HG03520 (cell line): ENCODE results near the gene LDHD.
A peak's percentile ranks its signal among the peaks of the same experiment; 100 is the strongest.

Source experiments
- ATAC-seq: cut with Tn5 transposase; IDR thresholded peaks from one replicate; pipeline ENCODE4 v1.9.1; 2021; ENCODE audit warnings: mild to moderate bottlenecking, moderate library complexity; ENCODE audit not compliant: unreplicated experiment

Gene LDHD

GRCh38 chr16:75114946-75115825 lies 1.4 kb downstream of the LDHD start:
- ATAC-seq, result no peak

DNA sequence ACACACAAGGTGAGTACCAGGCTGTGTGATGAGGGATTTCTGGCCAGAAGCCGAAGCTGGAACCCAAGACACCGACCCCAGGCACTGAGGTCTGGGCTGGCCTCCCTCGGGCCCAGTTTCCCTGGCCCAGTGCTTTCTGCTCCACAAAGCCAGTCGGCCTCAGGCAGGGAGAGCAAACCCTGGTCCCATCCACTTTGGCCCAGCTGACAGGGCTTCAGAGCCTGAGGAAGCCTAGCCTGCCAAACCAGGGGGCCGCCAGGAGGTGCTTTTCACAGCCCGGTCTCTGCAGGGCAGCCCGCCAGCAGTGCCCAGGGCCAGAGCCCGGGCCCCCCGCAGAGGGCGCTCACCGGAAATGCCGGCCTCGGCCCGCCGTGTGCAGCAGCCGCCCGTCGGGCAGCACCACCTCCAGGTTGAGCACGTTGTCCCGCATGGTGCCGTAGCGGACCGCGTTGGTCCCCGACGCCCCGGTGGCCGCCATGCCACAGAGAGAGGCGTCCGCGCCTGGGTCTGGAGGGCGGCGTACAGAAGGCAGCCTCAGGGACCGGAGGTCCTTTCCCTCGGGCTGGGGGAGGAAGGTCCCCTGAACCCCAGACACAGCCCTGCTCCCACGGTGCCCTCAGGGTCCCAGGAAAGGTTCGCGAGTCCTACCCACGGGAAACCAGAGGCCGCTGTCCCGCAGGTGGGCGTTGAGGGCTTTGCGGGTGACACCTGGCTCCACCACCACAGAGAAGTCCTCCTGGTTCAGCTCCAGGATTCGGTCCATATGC lies 2.2 kb downstream of the LDHD start:
- no peak for ATAC-seq

DNA sequence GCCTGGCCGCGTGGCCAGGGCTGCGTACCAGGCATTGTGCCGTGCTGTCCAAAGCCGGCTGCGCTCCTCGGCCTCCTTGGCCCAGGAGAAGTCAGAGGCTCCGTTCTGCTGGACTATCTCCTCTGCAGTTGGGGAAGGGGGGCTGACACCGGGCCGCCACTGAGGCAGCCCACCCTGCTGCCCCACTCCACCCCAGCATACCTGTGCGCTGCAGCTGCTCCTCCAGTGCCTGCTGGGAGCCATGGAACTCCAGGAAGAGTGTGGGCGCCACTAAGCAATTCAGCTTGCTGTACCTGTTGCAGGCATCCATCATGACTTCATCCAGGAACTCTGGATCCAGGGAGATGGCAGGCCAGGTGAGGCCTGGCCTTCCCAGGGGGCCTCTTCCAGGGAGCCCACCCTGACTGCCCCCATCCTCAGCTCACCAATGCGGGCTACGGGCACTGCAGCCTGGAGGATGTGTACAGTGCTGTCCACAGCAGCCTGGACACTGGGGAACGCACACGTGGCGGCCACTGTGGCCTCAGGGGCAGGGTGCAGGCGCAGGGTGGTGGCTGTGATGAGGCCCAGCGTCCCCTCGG lies 2.9 kb downstream of the LDHD start:
- no peak for ATAC-seq

DNA sequence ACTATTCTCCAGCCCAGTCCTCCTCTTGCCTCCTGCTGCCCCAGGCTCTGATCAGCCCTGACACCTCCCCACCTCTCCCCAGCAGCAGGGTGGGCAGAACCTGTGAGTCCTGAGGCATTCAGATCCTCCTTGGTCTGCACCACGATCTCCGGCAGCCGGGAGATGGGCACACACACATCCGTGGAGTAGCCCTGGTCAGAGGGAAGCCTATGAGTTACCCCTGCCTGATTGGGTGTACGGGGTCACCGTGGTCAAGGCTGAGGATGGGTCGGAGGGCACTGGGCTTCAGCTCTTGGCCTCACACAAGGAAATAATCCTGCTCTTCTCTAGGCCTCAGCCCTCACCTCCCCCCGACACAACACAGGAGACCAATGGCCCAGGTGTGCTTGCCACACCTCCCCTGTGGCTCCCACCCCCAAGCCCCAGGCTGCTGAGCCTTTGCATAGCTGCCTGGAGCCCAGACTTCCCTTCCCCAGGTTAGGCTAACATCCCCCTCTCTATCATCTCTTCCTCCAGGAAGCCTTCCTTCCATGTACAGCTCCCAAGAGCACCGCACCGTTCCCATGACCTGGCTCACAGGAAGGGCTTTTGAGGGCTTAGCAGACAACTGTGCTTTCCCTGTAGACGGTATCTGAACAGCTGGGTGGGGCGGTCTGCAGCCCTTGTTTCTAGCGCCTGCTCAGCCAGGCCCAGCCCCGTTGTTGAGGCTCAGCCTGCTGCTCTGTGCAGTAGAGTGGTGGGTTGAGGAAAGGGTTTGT lies 3.7 kb downstream of the LDHD start:
- ATAC-seq, result no peak

- no peak for ATAC-seq
Observed at GRCh38 chr16:75111961-75112733, 4.4 kb downstream of the LDHD start.

GRCh38 chr16:75111514-75111940 lies 5.1 kb downstream of the LDHD start:
- ATAC-seq, result peak; percentile 8

GRCh38 chr16:75110637-75111513 lies 5.7 kb downstream of the LDHD start:
- ATAC-seq, result peak; percentile 66

GRCh38 chr16:75109732-75110243 lies 6.8 kb downstream of the LDHD start:
- no peak for ATAC-seq

- no peak for ATAC-seq
Observed at GRCh38 chr16:75108792-75109731, 7.5 kb downstream of the LDHD start.

- no peak for ATAC-seq
Observed at GRCh38 chr16:75107505-75107904, 9.1 kb downstream of the LDHD start.

- no peak for ATAC-seq
Observed at GRCh38 chr16:75106351-75107274, 10.0 kb downstream of the LDHD start.

GRCh38 chr16:75105306-75106061 lies 11.1 kb downstream of the LDHD start:
- ATAC-seq, result no peak

- ATAC-seq, result no peak
Observed at GRCh38 chr16:75104836-75105235, 11.7 kb downstream of the LDHD start.

DNA sequence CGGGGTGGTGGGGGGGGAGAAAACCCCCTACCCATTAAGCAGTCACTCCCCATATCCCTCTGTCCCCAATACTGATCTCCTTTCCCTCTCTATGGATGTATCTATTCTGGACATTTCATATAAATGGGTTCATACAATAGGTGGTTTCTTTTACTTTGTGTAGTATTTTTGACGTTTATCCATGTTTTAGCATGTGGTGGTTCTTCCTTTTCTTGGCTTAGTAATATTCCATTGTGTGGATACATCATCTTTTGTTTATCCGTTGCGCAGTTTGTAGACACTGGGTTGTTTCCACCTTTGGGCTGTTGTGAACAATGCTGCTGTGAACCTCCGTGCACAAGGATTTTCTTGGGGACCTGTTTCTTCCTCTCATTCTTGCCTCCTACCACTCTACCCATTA lies 12.6 kb downstream of the LDHD start:
- ATAC-seq, result no peak

DNA sequence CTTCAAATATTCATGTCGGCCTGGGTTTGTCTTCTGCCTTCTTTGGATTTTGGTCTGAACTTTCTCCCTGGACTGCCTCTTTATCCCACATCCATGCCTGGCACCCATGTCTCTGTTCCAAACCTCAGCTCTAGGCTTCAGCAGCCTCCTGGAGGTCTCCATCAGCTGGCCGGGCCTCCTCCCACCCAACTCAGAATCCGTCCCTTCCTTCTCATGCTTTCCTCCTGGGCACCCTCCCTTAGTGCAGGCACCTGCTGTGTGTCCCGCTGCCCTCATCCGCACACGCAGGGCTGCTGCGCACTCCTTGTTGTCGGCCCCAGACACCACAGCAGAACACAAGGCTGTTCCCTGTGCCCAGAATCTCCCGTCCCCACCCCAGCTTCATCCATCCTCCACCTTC lies 14.0 kb downstream of the LDHD start:
- no peak for ATAC-seq

- ATAC-seq, result no peak
Observed at GRCh38 chr16:75101635-75102034, 14.9 kb downstream of the LDHD start.
